ENCODE data around the gene FOXP1.

FOXP1 gene

DNA sequence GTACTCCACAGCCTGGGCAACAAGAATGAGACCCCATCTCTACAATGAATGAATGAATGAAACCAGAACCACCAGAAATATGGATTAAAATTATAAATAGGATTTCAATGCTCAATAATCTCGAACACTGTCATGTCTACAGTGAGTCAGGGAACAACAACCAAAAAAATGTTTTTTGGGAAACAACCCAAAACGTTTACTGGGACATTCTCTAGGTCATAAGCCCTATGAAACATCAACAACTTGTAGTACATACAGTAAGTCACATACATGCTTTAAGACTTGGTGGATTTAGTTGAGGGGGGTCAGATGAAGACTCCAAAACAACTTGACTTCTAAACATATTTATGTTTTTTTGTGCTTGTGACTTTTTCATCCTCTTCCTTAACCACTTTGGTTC lies 511.2 kb downstream of the FOXP1 start:
- in situ Hi-C loops (cut with MboI; ENCODE audit: low sequenced_read_pairs): no loop called here

DNA sequence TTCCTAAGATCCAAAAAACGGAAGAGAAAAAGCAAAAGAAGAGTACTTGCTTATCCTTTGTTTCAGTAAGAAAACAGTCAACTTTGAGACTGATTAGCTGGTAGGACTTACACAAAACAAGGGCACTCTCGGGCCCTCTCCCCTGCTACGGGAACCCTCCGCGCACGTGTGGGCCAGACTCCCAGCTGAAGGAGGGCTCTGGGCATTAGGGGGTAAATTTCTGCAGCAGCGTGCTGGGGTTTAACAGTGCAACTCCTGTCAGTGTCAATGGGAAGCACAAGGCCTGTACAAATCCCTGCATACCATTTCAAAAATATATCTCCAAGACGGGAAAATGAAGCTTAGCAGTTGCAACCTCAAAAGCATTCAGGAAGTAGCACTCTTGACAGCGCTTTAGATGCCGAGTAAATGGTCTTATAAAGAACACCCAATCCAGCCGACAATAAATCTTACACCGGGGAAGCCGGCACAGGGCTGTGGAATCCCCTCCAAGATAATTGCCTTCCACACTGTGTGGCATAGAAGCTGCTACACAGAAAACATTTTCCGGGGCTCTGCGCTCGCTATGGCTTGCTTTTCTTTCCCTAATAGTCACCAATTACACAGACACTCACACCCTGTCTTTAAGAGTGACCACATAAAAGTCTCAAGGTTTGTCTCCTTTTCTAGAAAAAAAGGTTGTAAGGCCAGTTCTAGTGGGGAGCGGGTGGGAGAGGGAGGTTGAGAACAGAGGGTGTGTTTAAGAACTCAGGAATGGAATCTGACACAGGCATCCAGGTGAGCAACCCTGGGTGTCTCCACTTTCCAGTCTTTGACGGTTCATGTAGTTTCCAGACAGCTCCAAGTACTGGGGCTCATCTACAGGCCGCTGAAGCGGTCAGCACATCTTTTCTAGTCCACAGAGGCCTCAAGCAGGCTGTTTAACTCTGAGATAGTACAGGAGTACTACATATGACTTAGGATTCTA lies 512.7 kb downstream of the FOXP1 start:
- in situ Hi-C loops (cut with MboI; ENCODE audit: low sequenced_read_pairs): no loop called here

DNA sequence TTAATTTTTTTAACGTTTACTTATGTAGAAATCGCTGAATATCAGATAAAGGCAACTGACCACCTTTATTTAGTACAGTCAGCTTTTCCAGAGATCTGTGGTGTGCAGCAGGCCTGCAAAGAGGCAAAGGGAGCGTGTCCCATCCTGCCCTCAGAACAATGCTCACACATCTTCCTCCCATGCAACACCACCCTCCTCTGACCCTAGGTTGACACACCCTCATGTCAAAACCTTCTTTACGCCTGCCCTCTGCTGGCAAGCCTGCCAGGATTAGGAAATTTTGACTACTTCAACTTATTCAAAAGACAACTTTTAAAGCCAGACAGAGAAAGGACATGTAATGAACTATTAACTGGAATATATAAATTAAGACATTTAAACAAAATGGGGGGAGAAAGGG lies 513.7 kb downstream of the FOXP1 start:
- in situ Hi-C loops (cut with MboI; ENCODE audit: low sequenced_read_pairs): no loop called here

DNA sequence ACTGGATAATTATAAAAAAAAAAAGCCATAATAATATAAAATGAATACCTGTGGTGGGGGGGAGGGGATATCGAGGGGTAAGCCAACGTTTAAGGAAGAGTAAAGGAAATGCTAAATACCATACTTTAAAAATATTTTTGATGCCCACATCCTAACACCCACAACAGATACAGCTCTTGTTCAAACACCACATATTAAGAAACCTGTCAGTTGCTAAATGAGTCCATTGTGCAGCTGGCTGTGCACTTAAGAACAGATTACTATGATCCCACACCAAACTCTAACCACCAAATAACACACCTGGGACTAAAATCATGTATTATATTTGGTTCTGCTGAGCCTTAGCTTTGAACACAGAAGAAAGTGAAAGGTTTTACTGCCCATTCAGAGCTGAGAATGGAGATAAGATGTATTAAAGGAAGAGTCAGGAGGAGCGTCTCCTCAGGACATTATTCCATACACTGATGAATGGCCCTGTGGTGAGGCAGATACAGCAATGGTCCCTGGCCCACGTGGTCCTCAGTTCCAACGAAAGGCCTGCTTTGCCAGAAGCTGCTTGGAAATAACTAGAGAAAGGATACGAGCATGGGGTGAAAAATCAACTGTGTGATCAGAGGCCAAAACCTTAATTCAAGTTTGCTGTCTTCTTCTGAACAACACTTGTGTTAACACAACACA lies 515.4 kb downstream of the FOXP1 start:
- in situ Hi-C loops (cut with MboI; ENCODE audit: low sequenced_read_pairs): no loop called here

DNA sequence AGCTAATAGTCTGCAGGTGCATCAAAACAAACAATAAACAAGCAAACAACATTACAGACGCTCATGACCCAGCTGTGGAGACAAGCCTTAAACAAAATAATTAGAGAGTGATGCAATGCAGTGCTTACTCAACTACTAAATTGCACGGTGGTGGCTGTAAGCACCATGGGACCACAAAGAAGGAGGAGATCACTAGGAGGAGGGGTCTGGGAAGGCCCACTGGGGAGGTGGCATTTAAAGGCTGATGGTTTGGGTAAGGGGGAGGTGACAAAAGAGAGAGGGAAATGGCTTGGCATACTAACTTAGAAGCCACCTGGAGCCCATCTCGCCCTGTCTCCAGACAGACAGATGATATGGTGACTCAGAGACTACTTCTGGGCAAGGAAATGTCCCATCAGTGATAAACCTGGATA lies 516.7 kb downstream of the FOXP1 start:
- in situ Hi-C loops (cut with MboI; ENCODE audit: low sequenced_read_pairs): no loop called here

DNA sequence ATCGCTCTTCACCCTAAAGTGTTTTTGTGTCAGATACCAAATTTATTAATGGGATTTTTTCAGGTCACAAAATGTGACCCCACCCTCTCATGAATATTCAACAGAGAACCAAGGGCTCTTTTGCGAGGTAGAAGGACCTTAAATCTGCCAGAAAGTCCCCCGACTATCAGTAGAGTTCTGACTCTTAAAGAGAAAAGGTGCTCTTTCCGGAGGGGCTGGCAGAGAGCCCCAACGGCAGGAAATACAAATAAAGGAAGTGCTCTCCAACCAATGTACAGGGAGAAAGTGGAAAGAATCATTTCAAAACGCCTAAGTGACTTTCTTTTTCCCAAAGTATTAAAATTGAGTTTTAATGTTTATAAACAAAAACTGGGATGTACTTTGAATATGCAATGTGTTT lies 517.2 kb downstream of the FOXP1 start:
- in situ Hi-C loops (cut with MboI; ENCODE audit: low sequenced_read_pairs): no loop called here

DNA sequence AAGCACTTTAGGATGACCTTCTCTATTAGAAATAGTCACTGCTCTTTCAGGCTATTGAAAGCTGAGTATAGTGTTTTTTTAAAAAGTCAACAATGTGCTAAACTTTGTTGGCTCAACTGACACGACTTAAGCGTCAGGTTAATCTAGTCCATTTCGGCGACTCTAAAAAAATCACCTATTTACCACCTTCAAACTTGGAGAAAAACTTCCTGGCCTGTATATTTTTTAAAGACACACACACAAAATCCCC lies 517.8 kb downstream of the FOXP1 start:
- in situ Hi-C loops (cut with MboI; ENCODE audit: low sequenced_read_pairs): no loop called here

DNA sequence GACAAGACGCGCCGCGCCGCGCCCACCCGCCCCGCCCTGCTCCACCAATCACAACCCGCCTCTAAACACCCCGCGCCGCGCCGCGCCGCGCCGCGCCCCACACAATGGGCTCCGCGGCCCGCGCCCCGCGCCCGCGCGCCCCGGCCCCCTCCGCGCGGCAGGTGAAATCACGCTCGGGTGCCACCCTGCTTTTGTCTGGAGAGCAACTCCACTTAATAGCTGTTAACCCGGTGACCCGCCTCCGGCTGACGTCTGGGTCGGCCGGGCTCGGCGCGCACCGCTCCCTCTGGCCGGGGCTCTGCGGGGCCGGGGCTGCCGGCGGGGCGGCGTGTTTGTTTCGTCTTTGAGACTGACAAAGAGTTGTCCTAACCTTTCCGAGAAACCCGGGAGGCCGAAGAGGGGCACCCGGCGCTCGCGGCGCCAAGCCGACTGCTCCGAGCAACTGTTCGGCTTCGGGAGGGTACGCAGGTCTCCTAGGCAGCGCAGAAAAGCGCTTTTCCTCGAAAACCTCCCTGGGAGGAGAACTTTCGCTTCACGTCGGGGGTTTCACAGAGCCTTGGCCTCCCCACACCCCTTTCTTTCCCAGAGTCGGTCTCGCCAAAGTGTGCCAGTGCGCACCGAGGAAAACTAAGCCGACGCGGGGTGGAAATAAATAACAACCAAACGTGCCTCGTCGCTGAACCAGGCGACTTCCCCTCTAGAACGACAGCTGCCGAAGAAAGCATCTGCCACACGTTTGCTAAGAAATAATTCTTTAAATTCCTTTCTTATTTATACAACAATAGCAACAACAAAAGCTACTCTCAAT lies 518.4 kb downstream of the FOXP1 start:
- in situ Hi-C loops (cut with MboI; ENCODE audit: low sequenced_read_pairs): no loop called here

DNA sequence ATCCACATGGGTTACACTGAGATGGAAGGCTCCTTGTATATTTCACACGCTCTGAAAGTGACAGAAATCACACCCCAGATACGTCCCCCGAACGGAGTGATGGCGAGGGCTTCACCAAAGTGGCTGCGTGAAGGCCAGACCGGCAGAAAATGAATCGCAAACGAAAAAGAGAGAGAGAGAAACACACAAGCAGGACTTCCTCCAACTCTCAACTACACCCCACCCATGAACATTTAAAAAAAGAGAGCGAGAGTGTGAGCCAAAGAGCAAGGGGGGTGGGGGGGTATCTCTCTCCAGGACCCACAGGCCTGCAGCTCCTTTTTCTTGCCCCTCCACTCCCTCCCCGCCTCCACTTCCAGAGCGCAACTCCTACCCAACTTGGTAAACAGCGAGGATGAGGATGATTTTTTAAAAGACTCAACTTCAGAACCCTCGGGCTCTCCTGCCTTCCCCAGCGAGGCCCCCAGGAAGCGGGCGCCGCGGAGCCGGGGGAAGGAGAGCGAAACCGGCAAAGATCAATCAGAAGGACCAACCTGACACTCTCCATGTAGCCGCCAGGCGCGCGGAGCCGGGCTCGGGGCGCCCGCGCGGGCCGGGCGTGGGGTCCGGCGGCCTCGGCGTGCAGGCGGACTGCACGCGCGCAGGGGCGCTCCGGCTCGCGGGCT lies 519.1 kb downstream of the FOXP1 start:
- in situ Hi-C loops (cut with MboI; ENCODE audit: low sequenced_read_pairs): no loop called here

DNA sequence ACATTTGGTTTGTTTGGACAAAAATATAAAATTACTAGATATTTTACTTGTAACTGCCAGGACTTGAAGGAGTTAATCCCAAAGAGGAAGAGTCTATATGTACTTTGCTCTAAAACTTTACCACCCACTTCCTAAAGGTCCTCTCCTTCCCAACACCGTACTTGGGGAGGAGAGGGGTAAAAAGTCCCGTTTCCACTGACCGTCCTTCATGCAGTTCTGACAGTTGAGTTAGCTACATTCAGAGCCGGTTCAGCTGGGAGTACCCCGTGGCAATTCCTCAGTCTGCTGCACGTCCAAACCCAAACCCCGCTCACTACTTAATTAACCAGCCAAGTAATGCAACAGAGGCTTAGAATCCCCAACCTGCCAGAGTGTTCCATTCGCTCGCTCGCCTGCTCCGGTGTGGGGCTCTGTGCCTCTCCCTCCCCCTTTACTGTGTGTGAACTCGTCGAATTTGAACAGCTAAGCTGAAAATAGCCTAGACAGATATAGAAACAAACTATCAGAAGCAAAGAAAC lies 519.7 kb downstream of the FOXP1 start:
- in situ Hi-C loops (cut with MboI; ENCODE audit: low sequenced_read_pairs): no loop called here

DNA sequence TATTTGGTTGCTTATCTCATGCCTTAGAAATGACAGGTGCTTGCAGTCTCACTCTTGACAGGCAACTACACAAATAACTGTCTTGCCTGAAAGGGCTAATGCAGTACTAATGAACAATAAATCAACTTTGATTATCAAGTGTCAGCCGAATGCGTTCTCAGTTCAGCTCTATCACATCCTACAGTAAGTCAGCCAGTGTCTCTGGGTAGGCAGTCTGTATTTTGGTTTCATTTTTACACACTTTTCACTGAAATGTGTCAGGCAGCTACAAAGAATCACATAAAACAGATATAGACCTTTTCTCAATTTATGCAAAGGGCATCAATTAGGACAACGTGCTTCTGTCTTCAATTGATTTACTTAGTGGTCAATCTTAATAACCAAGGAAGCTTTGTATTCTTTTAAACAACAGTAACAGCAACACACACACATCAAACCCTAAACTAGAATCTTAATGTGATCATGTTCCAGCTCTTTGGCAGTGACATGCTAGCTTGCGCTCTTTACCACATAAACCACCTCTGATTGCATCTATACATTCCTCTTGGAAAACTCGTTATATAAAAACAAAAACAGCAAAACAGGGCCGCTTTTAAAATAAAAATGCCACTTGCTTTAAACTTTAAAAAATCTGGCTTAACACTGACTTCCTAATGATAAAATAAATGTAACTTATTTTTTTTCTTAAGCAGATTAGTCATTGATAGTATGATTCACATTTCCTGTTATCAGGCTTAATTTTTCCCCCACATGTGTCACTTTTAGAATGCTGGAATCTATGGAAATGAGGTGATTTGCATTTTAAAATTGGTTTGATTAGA lies 520.4 kb downstream of the FOXP1 start:
- in situ Hi-C loops (cut with MboI; ENCODE audit: low sequenced_read_pairs): no loop called here

DNA sequence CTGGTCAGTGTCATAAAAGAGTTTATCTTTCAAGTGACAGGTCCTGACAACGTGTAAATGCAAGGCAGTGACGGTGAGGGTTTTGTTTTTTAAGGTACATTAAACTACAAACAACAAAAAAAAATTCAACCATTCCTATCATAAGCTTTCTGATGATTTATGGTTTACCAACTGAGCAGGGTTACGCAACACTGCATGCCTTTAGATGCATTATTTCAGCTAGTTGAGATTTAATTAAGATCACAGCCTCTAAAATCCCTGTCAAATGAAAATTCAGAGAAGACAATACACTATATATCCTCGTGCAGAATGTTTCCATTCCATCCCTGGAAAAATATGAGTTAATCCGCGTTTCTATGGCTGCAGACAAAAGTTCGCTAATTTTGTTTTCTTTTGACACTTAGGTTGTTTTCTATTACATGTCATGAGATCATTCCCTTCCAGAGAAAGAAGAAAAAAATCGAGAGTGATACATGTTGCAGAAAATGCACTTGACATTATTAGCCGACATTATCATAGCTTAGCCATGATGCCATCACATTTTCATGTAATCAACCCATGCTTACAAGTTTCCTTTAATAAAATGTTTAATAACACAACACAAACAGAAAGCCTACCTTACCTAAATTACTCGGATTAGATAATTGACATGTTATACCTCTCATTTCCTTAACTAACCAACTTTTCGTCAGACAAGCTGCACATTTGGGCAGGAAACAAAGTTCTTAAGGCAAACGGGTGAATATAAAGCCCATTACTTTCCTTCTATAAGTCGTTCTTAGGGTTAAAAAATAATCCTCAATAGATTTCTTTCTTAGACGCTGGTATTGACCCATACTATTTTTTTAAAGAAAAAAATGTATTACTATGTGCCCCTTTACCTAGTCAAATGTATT lies 521.2 kb downstream of the FOXP1 start:
- in situ Hi-C loops (cut with MboI; ENCODE audit: low sequenced_read_pairs): no loop called here

DNA sequence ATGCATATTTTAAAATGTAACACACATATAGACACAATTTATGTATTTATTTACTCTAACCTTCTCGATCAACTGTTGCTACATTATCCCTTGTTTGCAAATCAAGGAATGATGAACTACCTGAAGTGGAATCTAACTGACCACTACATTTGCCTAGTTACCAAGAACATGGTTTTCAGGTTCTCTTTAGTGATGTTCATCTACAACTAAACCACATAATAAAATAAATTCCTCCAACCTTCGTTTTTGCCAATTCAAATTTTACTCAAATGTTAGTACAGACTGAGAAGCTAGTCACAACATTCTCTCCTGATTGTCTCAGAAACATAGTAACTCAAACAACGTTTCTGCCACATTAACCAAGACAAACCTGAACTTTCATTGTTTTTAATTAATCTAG lies 521.9 kb downstream of the FOXP1 start:
- in situ Hi-C loops (cut with MboI; ENCODE audit: low sequenced_read_pairs): no loop called here

DNA sequence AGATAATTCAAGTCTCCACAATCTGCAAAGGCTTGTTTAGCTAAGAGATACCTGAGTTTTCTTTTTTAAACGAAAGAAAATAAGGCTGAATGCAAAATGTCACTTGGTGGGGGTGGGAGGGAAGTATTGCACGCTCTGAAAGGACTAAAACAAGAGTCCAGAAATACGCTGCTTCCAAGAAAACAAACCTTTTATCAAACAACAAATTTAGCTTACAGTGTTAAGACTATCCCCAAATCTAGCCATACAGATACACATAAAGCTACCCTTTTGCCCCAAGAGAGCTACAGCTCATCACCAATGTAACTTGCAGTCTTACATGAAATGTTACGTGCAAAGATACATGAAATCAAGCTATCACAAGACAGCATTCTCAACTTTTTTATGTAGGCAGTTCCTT lies 522.5 kb downstream of the FOXP1 start:
- in situ Hi-C loops (cut with MboI; ENCODE audit: low sequenced_read_pairs): no loop called here

DNA sequence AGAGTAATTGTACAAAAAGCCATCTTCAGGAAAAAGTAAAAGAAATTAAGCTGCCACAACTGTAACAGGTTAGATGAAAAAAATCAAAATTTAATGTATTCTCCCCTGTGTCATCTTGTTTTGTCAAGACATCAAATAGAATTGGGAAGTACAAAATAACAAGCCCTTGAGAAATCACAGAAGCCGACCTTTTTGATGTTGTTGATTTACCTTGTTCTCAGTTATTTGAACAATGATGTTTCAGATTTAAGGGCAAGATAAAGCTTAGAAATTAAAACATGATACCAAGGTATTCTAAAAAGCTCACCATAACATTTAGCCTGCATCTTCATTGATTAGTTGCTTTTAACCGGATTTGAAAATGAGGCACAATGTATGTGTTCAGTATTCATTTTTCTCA lies 523.0 kb downstream of the FOXP1 start:
- in situ Hi-C loops (cut with MboI; ENCODE audit: low sequenced_read_pairs): no loop called here

DNA sequence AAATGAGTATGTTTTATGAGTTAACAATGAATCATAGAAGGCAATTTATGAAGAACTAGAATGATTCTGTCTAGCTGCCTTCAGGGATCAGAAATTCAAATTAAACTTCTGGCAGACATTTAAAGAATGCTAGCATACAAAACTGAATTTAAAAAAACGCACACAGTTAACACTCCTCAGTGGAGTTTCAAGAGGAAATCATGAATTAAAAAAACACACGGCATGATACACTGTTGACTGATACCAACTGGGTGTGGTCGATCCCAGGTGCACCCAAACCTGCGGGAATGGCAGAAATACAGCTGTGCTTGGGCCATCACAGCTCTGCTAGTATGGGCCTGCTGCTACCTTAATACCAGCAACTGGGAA lies 526.0 kb downstream of the FOXP1 start:
- in situ Hi-C loops (cut with MboI; ENCODE audit: low sequenced_read_pairs): no loop called here

DNA sequence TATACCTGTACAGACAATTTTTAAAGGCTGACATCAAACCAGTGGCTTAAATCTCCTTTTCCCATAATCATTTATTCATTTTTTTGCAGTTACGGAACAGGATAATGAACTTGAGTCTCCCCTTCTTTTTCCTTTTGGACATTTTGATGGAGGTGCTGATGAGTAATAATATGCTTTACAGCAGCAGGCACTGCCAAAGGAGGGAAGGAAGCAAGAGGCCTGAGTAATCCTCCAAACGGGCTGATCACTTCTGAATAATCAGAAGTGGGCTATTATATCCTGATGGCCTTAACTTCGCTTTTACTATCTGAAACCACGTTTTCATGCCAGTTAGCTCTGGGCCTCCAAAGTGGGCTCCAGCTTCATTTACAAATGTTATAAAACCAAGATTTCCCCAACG lies 527.2 kb downstream of the FOXP1 start:
- in situ Hi-C loops (cut with MboI; ENCODE audit: low sequenced_read_pairs): no loop called here

DNA sequence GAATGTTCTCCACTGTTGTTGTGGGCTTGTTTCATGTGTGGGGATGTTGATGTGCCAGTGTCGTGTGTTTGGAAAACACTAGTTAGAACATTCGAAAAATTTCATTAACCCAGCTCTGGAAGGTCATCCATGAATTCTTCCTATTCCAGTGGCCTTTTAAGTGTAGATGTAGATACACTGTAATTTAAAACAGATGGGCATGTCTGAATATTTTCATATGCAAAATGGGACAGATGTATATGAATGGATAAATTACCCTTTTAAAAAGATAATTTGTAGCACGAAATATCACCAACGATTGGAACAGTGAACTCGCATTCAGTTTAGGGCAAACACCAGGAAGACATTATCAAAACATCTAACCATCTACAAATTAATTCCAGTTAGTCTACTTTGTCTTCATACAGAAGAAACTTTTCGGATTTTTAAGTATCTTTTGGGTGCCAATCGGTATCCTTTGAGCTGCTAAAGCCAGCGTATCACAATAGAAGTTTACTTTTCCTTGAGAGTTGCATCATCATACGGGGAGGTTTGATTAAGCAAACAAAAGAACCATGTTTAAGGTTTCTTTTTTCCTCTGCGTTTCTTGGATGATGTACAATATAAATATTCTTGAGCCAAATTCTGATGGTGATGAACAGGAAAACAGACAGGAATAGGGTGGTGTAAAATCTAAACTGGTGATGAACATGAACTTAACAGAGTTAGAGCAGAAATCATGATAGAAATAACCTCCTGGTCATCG lies 528.1 kb downstream of the FOXP1 start:
- in situ Hi-C loops (cut with MboI; ENCODE audit: low sequenced_read_pairs): no loop called here

DNA sequence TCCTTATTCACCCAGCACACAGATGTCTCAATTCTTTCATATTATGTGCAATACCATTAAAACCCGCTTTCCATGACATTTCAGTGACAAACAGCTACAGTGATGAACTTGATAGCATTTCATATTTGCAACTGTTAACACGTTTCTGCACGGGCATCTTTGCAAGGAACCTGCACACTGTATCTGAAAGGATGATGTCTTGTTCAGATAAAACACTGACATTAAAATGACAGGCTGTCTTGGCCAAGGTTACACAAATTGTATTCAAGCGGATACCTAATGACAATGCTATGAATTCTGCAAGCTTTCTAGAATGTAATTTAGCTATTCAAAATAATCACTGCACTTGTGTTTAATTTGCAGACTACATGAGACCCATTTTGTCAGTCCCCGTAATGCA lies 529.2 kb downstream of the FOXP1 start:
- in situ Hi-C loops (cut with MboI; ENCODE audit: low sequenced_read_pairs): no loop called here
